ENCODE measurements around the gene TMEM259. TPM values are rescaled to one million over a fixed set of nuclear protein-coding genes. Genes with fewer than 3 reads are reported as not detected.

The TMEM259 gene
- total RNA-seq, 4 donors from 2014 or later, result 146 to 179 (median 154) TPM

DNA sequence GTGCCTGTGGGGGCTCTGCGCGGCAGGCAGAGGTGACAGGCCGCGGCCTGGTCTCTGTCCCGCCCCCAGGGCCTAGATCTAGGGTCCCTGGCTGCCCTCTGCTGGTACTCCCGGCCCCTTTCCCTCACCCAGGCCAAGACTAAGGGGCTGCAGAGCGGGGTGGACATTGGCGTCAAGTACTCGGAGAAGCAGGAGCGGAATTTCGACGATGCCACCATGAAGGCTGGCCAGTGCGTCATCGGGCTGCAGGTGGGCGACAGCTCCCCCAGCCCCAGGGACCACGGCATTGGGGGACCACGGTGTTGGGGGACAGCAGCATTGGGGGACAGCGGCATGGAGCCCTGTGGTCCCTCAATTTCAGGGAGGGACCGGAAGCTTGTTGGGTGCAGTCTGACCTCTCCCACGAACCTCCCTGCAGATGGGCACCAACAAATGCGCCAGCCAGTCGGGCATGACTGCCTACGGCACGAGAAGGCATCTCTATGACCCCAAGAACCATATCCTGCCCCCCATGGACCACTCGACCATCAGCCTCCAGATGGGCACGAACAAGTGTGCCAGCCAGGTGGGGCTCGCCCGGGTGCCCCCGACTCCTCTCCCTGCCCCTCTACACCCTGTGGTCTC is 15.2 kb upstream of the TMEM259 start:
- Histone ChIP-seq H3K9me3 (no peaks in the 10 kb centered on the region), H3K4me1 (peaks cover 0 to 30% (median 11%) of the 10 kb centered on the region in 3 donors), H3K4me3 (no peak overlapping the region), H3K27ac (no peak overlapping the region), H3K36me3 (peaks cover 0 to 55% of the 10 kb centered on the region in 2 donors), H3K27me3 (no peaks in the 10 kb centered on the region)
- no peak for TF ChIP-seq POLR2AphosphoS5 (IDR thresholded peaks at IDR 0.05)
- no peak for TF ChIP-seq POLR2A (IDR thresholded peaks at IDR 0.05)
- TF ChIP-seq, protein P1, sequence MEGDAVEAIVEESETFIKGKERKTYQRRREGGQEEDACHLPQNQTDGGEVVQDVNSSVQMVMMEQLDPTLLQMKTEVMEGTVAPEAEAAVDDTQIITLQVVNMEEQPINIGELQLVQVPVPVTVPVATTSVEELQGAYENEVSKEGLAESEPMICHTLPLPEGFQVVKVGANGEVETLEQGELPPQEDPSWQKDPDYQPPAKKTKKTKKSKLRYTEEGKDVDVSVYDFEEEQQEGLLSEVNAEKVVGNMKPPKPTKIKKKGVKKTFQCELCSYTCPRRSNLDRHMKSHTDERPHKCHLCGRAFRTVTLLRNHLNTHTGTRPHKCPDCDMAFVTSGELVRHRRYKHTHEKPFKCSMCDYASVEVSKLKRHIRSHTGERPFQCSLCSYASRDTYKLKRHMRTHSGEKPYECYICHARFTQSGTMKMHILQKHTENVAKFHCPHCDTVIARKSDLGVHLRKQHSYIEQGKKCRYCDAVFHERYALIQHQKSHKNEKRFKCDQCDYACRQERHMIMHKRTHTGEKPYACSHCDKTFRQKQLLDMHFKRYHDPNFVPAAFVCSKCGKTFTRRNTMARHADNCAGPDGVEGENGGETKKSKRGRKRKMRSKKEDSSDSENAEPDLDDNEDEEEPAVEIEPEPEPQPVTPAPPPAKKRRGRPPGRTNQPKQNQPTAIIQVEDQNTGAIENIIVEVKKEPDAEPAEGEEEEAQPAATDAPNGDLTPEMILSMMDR (IDR thresholded peaks at IDR 0.05), result no peak
- TF ChIP-seq EP300 (IDR thresholded peaks at IDR 0.05), result no peak
- 80 to 94% methylated on average over 3 to 10 of the region's 29 CpGs for WGBS, 2 donors (ENCODE audit: low coverage in 1 of 2)
- ATAC-seq, result no peak

DNA sequence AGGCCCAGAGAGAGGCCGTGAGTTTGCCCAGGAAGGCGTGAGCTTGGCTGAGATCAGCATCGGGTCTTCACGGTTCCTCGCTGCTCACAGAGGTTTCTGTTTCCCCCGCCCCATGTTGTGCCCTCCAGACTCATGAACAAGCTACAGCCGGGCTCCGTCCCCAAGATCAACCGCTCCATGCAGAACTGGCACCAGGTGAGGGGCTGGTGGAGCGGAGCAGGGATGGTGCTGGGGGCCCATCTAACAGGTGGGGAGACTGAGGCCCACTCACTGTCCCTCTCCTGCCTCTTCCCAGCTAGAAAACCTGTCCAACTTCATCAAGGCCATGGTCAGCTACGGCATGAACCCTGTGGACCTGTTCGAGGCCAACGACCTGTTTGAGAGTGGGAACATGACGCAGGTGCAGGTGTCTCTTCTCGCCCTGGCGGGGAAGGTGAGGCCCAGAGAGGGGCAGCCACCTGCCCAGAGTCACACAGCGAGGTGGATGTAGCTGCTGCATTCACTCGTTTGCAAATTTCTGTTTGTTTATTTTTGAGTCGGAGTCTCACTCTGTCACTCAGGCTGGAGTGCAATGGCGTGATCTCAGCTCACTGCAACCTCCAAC is 11.4 kb upstream of the TMEM259 start:
- TF ChIP-seq POLR2A (IDR thresholded peaks at IDR 0.05) (no peak), POLR2AphosphoS5 (IDR thresholded peaks at IDR 0.05) (no peak), EP300 (IDR thresholded peaks at IDR 0.05) (no peak)
- TF ChIP-seq, protein P1 (IDR thresholded peaks at IDR 0.05), result no peak

DNA sequence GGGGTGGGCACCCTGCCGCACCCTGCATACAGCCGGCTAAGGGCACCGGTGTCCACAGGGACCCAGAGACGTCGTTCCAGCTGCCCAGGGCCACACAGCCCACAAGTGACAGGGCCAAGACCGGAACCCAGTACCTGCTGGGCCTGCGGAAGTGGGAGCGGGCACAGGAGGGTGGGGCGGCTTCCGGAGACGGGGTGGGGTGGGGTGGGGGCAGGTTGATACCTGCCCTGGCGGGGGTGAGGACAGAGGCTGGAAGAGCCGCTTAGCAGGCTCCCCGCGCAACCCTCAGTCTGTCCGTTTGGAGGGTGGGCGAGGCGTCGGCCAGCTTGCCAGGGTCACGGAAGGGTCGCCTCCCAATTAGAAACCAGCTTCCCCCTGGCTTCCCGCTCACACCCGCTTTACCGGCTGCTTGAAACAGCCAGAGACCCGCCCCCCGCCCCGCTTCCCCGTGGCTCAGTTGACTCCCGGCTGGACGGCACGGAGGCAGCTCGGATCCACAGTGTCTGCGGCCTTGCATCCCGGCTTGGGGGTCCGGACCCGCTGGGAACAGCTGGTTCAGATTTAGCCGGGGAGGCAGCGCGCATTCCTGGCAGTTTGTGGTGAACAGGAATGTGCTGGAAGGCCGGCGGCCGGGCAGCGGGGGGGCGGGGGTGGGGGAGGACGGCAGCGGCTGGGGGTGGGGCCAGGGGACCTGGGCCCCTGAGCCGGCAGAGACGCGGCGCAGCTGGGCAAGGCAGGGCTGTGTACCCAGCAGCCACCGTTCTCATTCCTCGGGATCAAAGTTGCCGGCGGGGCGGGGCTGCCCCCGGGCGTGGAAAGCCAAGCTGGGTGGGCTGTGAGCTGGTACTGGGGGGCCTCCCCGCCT is 7.4 kb upstream of the TMEM259 start:
- peak overlapping the region; percentile 96 to 99 (median 98) for H3K27ac ChIP-seq
- H3K9me3 ChIP-seq, result no peaks in the 10 kb centered on the region
- H3K4me3 ChIP-seq, result peak overlapping the region; percentile 82 to 95
- WGBS, 2 donors (ENCODE audit: low coverage in 1 of 2), result 4% methylated on average over 9 of the region's 58 CpGs; no CpG with 5 or more reads in 1 of the 2 donors
- H3K36me3 ChIP-seq, result peaks cover 0 to 26% of the 10 kb centered on the region in 2 donors
- TF ChIP-seq POLR2AphosphoS5 (IDR thresholded peaks at IDR 0.05) (peak; percentile 61), POLR2A (IDR thresholded peaks at IDR 0.05) (no peak), EP300 (IDR thresholded peaks at IDR 0.05) (no peak)
- TF ChIP-seq, protein P1 (IDR thresholded peaks at IDR 0.05), result no peak
- peak; percentile 61 for ATAC-seq
- H3K4me1 ChIP-seq, result peaks cover 0 to 61% (median 12%) of the 10 kb centered on the region in 3 donors
- H3K27me3 ChIP-seq, result peaks cover 4% of the 10 kb centered on the region

More for the DNA sequence above, 11.4 kb upstream of the TMEM259 start:
- no peak for ATAC-seq
- no peak overlapping the region for H3K4me3 ChIP-seq
- H3K4me1 ChIP-seq, result peaks cover 0 to 37% (median 12%) of the 10 kb centered on the region in 3 donors
- 80 to 82% methylated on average over 1 to 18 of the region's 20 CpGs for WGBS, 2 donors (ENCODE audit: low coverage in 1 of 2)
- no peak overlapping the region for H3K27ac ChIP-seq
- H3K36me3 ChIP-seq, result peaks cover 0 to 52% of the 10 kb centered on the region in 2 donors
- H3K27me3 ChIP-seq, result peaks cover 4% of the 10 kb centered on the region
- H3K9me3 ChIP-seq, result no peaks in the 10 kb centered on the region

DNA sequence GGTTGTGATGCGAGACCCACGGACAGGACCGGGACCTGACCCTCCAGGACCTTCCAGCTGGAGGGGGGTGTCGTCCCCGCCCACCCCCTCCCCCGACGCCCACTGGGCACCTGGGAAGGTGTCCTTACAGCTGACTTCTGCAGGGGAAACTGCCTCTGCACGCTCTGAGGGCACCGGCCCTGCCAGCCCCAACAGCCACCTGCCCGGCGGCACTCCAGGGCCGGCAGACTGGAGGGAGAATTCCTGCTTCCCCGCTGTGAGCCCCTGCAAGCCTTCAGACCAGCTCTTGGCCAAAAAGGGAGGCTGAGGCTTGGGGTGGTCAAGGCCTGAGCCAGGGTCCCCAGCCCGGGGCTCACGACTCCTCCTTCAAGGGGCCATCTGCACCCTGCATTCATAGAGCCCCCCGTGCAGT is 6.7 kb upstream of the TMEM259 start:
- H3K36me3 ChIP-seq, result peaks cover 0 to 19% of the 10 kb centered on the region in 2 donors
- WGBS, 2 donors (ENCODE audit: low coverage in 1 of 2), result no CpG with 5 or more reads among the region's 16 CpGs
- H3K9me3 ChIP-seq, result no peaks in the 10 kb centered on the region
- peaks cover 0 to 67% (median 12%) of the 10 kb centered on the region in 3 donors for H3K4me1 ChIP-seq
- no peak for TF ChIP-seq POLR2A (IDR thresholded peaks at IDR 0.05)
- TF ChIP-seq EP300 (IDR thresholded peaks at IDR 0.05), result no peak
- TF ChIP-seq, protein P1 (IDR thresholded peaks at IDR 0.05), result no peak
- no peak for TF ChIP-seq POLR2AphosphoS5 (IDR thresholded peaks at IDR 0.05)
- H3K27ac ChIP-seq, result peak overlapping the region; percentile 96 to 99 (median 98)
- H3K4me3 ChIP-seq, result peak overlapping the region; percentile 82 to 95
- H3K27me3 ChIP-seq, result peaks cover 4% of the 10 kb centered on the region
- ATAC-seq, result no peak

All from gastroesophageal sphincter (tissue), 4 donors.